IgD-negative memory B cell (primary cell): Measurements from ENCODE around the gene SPDYE4. TPM values are rescaled to one million over a fixed set of nuclear protein-coding genes. Genes with fewer than 3 reads are reported as not detected.

ENCODE experiments used
- H3K27ac Mint-ChIP-seq, 3 donors: one replicate each; pipeline ENCODE4 v1.8.0; 2020 to 2022; ENCODE audit warnings: mild to moderate bottlenecking in 3 of 3, mixed read lengths in 3 of 3, moderate library complexity in 1 of 3
- H3K27me3 Mint-ChIP-seq: one replicate; pipeline ENCODE4 v1.8.0; 2021; ENCODE audit warnings: mixed read lengths
- H3K36me3 Mint-ChIP-seq: one replicate; pipeline ENCODE4 v1.8.0; 2020; ENCODE audit warnings: mild to moderate bottlenecking, mixed read lengths
- H3K4me1 Mint-ChIP-seq, 3 donors: one replicate each; pipeline ENCODE4 v1.8.0; 2020 to 2022; ENCODE audit warnings: mixed read lengths in 3 of 3, mild to moderate bottlenecking in 1 of 3
- H3K4me3 Mint-ChIP-seq, 4 donors: one replicate each; pipeline ENCODE4 v1.8.0; 2020 to 2022; ENCODE audit warnings: mild to moderate bottlenecking in 4 of 4, mixed read lengths in 4 of 4, moderate library complexity in 3 of 4
- H3K9me3 Mint-ChIP-seq, 3 donors: one replicate each; pipeline ENCODE4 v1.8.0; 2020 to 2021; ENCODE audit warnings: mixed read lengths in 3 of 3, mild to moderate bottlenecking in 1 of 3
- polyA plus RNA-seq: library from polyadenylated mRNA; unstranded; fragments of 300-500 nt; fragmentation: Illumina TruSeq; gene quantifications from one replicate; pipeline ENCODE4 v1.2.3, GENCODE V29; 2021

Gene SPDYE4
- polyA plus RNA-seq, 1 donor from 2014 or later = not detected

GRCh38 chr17:8754890-8755289, 3.5 kb downstream of the SPDYE4 start:
- Mint-ChIP-seq H3K27me3 (peaks cover 34% of the 10 kb centered on the region), H3K4me1 (no peaks in the 10 kb centered on the region), H3K9me3 (no peaks in the 10 kb centered on the region), H3K4me3 (no peak overlapping the region), H3K27ac (peak overlapping the region in 1 of 3 donors; percentile 32), H3K36me3 (no peaks in the 10 kb centered on the region)

DNA sequence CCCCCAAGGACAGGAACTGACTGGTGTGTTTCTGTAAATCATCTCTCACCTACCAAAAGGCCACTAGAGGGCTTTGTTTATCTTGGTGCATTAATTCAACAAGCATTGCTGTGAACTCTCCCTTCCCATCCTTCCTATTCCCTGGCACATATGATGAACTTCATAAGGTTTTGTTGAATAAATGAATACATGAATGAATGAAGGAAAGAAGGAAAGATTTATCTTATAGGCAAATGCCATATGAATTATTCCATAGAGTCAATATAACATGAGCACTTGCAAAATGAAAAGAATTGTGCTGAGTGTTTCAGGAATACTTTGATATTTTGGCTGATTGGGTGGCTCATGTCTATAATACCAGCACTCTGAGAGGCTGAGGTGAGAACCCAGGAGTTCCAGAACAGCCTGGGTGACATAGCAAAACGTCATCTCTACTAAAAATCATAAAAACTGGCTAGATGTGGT, 4.3 kb downstream of the SPDYE4 start:
- Mint-ChIP-seq H3K27me3 (peaks cover 32% of the 10 kb centered on the region), H3K36me3 (no peaks in the 10 kb centered on the region), H3K4me3 (no peak overlapping the region), H3K4me1 (peaks cover 0 to 3% (median 0%) of the 10 kb centered on the region in 3 donors), H3K27ac (no peak overlapping the region), H3K9me3 (no peaks in the 10 kb centered on the region)

DNA sequence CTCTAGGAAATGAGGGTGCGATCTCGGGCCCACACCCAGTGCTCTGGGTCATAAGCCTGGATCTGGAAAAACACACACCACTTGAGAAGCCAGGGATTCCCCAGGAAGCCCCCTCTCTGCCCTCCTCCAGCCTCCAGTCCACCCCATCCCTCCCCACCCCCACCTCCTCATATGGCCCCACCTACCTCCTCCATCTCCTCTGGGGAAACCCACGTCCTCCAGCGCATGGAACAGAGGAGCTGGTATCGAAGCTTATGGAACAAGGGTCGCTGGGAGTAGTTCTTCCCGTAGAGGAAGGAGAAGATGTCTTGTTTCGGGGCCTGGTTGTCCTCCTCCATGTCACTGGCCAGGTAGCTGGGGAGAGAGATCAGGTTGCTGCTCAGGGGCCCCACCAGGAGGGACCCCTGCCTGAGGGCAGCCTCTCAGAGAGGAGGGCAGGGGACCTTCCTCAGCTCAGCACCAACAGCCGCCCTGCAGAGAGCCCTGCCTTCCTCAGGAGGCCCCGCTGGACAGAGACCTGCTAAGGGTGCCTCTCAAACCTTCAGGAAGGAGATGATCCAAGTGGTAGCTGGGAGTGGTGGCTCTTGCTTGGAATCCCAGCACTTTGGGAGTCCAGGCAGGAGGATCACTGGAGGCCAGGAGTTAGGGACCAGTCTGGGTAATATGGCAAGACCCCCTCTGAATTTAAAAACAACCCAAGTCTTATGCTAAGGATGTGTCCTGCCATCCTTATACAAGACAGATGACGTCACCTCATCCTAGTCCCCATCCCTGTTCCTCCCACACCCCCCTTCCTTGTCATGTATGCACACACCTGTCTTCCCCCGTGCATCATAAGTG, 5.0 kb downstream of the SPDYE4 start:
- H3K4me1 Mint-ChIP-seq = peaks cover 0 to 3% (median 0%) of the 10 kb centered on the region in 3 donors
- H3K27ac Mint-ChIP-seq = no peak overlapping the region
- no peaks in the 10 kb centered on the region for H3K9me3 Mint-ChIP-seq
- no peak overlapping the region for H3K4me3 Mint-ChIP-seq
- peaks cover 32% of the 10 kb centered on the region for H3K27me3 Mint-ChIP-seq
- no peaks in the 10 kb centered on the region for H3K36me3 Mint-ChIP-seq

DNA sequence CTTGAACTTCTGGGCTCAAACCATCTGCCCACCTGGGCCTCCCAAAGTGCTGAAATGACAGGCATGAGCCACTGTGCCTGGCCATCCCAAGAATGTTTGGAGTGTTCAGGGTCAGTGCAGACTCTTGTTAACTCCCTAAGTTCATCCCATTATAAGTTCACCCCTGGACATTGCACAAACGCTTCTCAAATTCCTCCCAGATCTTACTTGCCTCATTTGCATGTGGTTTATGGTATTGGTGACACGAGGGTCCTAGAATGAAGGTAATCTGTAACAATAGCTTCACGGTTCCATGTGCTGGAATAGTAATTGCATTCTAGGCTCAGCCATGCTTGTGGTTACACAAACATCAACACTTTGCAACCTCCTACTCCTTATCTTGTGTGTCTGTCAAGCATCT, 8.7 kb downstream of the SPDYE4 start:
- no peaks in the 10 kb centered on the region for H3K36me3 Mint-ChIP-seq
- H3K4me1 Mint-ChIP-seq = peaks cover 0 to 6% (median 6%) of the 10 kb centered on the region in 3 donors
- peak overlapping the region in 1 of 4 donors; percentile 26 for H3K4me3 Mint-ChIP-seq
- no peaks in the 10 kb centered on the region for H3K9me3 Mint-ChIP-seq
- no peaks in the 10 kb centered on the region for H3K27me3 Mint-ChIP-seq
- H3K27ac Mint-ChIP-seq = peak overlapping the region in 1 of 3 donors; percentile 14

GRCh38 chr17:8747742-8748141, 10.6 kb downstream of the SPDYE4 start:
- Mint-ChIP-seq H3K27ac (peak overlapping the region in 1 of 3 donors; percentile 15), H3K27me3 (no peaks in the 10 kb centered on the region), H3K9me3 (no peaks in the 10 kb centered on the region), H3K36me3 (no peaks in the 10 kb centered on the region), H3K4me3 (peak overlapping the region in 1 of 4 donors; percentile 85), H3K4me1 (peaks cover 5 to 6% (median 6%) of the 10 kb centered on the region in 3 donors)

DNA sequence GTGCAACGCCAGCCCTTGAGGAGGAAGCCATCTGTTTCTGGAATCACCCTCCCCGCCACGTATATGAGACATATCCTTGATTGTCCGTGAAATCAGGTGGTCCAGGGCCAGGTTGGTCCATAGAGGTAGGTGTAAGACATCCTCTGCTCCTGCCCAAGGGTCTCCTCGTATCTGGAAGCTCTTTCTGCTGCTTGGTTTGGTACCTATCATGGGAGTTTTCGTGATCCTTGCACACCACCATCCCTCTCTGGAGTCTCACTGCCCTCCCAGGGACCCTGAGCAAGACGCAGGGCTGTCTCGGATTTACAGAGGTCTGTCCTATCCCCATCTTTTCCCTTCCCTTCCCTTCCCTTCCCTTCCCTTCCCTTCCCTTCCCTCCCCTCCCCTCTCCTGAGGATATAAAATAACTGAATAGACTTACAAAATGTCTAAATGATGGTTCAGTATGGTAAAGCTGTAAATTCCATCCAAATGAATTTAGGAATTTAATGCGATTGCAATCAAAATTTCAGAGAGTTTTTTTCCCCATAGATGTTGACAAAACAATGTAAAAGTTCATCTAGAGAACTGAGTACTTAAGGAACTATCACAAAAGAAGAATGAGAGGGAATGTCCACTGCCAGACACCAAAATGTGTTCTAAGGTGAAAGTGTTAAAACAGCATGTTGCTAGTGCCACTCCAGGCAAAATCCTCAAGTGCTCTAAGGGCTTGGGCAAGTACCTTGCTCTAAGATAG, 11.7 kb downstream of the SPDYE4 start:
- Mint-ChIP-seq H3K27me3 (no peaks in the 10 kb centered on the region), H3K4me1 (peaks cover 5 to 6% (median 6%) of the 10 kb centered on the region in 3 donors), H3K27ac (peak overlapping the region; percentile 75 to 85 (median 81)), H3K36me3 (no peaks in the 10 kb centered on the region), H3K9me3 (no peaks in the 10 kb centered on the region), H3K4me3 (peak overlapping the region; percentile 85 to 97 (median 88))

DNA sequence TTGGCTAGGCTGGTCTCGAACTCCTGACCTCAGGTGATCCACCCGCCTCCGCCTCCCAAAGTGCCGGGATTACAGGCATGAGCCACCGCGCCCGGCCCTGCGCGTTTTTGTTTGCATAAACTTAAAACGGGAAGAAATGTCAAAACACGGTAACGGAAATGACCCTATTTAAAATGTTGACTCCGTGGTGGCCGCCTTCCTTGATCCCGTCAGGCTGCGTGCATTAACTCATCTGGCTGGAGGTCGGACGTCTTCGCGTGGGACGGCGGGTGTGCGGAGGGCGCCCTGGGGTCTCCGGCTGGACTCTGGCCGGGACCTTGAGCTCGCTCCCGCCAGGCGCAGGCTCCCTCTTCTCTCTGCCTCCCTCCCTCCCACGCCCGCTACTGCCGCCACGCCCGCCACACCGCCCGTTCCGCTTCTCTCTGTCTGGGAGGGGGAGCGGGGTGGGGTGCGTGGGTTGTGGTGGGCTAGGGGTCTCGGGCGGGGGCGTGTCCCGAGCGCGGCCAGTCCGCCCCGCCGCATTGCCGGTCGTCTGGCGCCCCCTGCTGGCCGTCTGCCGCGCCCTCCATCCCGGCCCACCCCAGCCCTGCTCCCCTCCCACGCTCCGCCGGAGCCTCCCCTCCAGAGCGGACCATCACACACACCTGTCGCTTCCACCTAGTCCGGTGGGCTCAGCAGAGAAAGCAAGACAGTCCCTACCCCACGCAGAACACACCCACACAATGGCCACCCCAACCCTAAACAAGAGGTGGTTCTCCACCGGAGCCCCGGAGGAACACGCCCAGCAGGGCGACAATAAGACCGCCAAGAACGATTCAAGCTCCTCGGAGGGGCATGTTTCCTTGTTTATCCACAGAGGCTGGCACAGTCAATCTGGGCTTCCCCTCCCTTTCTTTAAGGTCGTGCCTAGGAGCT, 12.5 kb downstream of the SPDYE4 start:
- H3K4me3 Mint-ChIP-seq = peak overlapping the region; percentile 85 to 97 (median 88)
- peaks cover 5 to 9% (median 8%) of the 10 kb centered on the region in 3 donors for H3K4me1 Mint-ChIP-seq
- H3K36me3 Mint-ChIP-seq = no peaks in the 10 kb centered on the region
- peak overlapping the region; percentile 75 to 94 (median 85) for H3K27ac Mint-ChIP-seq
- H3K27me3 Mint-ChIP-seq = no peaks in the 10 kb centered on the region
- H3K9me3 Mint-ChIP-seq = no peaks in the 10 kb centered on the region

DNA sequence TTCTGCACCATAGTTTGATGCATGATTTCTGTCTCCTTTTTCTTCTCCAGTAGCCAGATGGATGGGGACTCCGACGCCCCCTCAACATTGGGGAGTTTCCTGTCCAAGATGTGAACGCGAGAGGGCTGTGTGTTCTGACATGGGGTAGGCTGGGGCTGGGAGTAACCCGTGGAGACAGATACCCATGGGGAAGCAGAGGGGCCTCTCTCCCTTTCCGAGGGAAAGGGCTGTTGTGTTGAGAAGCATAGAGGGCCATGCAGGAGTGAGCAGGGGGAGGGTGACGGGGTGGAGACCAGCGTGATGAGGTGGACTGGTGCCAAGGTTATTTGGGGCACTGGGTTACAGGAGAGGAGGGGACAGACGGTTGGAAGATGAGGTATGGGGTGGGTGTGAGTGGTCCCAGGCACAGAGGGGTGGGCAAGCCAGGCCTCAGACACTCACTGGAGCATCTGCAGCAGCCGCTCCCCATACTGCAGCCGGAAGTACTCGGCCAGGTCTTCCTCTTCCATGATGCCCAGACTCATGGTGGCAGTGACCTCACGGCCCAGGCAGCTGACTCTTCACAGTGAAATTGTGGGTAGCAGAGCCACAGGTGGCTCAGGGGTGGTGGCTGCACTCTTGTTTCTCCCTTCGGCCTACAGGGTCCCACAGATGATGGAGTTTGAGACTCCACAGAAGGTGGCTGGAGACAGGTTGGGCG, 14.1 kb downstream of the SPDYE4 start:
- no peaks in the 10 kb centered on the region for H3K36me3 Mint-ChIP-seq
- H3K9me3 Mint-ChIP-seq = no peaks in the 10 kb centered on the region
- H3K27me3 Mint-ChIP-seq = no peaks in the 10 kb centered on the region
- peak overlapping the region in 2 of 3 donors; percentile 84 to 85 for H3K27ac Mint-ChIP-seq
- peaks cover 5 to 18% (median 13%) of the 10 kb centered on the region in 3 donors for H3K4me1 Mint-ChIP-seq
- peak overlapping the region in 3 of 4 donors; percentile 60 to 77 (median 61) for H3K4me3 Mint-ChIP-seq

- Mint-ChIP-seq H3K4me1 (peaks cover 5 to 19% (median 13%) of the 10 kb centered on the region in 3 donors), H3K36me3 (peaks cover 1% of the 10 kb centered on the region), H3K4me3 (peak overlapping the region; percentile 5 to 89 (median 58)), H3K27ac (peak overlapping the region in 1 of 3 donors; percentile 85), H3K9me3 (no peaks in the 10 kb centered on the region), H3K27me3 (no peaks in the 10 kb centered on the region)
These were observed 15.5 kb downstream of the SPDYE4 start for GRCh38 chr17:8742819-8743218.

- no peaks in the 10 kb centered on the region for H3K27me3 Mint-ChIP-seq
- H3K4me1 Mint-ChIP-seq = peaks cover 5 to 19% (median 13%) of the 10 kb centered on the region in 3 donors
- H3K36me3 Mint-ChIP-seq = peaks cover 1% of the 10 kb centered on the region
- H3K4me3 Mint-ChIP-seq = peak overlapping the region in 1 of 4 donors; percentile 61
- no peak overlapping the region for H3K27ac Mint-ChIP-seq
- no peaks in the 10 kb centered on the region for H3K9me3 Mint-ChIP-seq
These were observed 16.1 kb downstream of the SPDYE4 start for GRCh38 chr17:8742274-8742673.

- peaks cover 5 to 19% (median 13%) of the 10 kb centered on the region in 3 donors for H3K4me1 Mint-ChIP-seq
- H3K9me3 Mint-ChIP-seq = no peaks in the 10 kb centered on the region
- peaks cover 1% of the 10 kb centered on the region for H3K36me3 Mint-ChIP-seq
- no peak overlapping the region for H3K27ac Mint-ChIP-seq
- H3K4me3 Mint-ChIP-seq = peak overlapping the region in 1 of 4 donors; percentile 44
- H3K27me3 Mint-ChIP-seq = no peaks in the 10 kb centered on the region
These were observed 16.6 kb downstream of the SPDYE4 start for GRCh38 chr17:8741771-8742170.

- Mint-ChIP-seq H3K27ac (peak overlapping the region in 1 of 3 donors; percentile 90), H3K4me3 (no peak overlapping the region)
These were observed 17.0 kb downstream of the SPDYE4 start for GRCh38 chr17:8741366-8741765.

GRCh38 chr17:8740486-8740885, 17.9 kb downstream of the SPDYE4 start:
- H3K27me3 Mint-ChIP-seq = no peaks in the 10 kb centered on the region
- H3K27ac Mint-ChIP-seq = peak overlapping the region; percentile 9 to 90 (median 46)
- H3K36me3 Mint-ChIP-seq = peaks cover 1% of the 10 kb centered on the region
- no peaks in the 10 kb centered on the region for H3K9me3 Mint-ChIP-seq
- peak overlapping the region; percentile 58 to 89 (median 86) for H3K4me3 Mint-ChIP-seq
- H3K4me1 Mint-ChIP-seq = peaks cover 9 to 15% (median 10%) of the 10 kb centered on the region in 3 donors

More at GRCh38 chr17:8741366-8741765, 17.0 kb downstream of the SPDYE4 start:
- no peaks in the 10 kb centered on the region for H3K9me3 Mint-ChIP-seq
- peaks cover 1% of the 10 kb centered on the region for H3K36me3 Mint-ChIP-seq
- no peaks in the 10 kb centered on the region for H3K27me3 Mint-ChIP-seq
- peaks cover 5 to 18% (median 11%) of the 10 kb centered on the region in 3 donors for H3K4me1 Mint-ChIP-seq

- H3K4me3 Mint-ChIP-seq = peak overlapping the region in 3 of 4 donors; percentile 17 to 77 (median 22)
- H3K9me3 Mint-ChIP-seq = no peaks in the 10 kb centered on the region
- H3K27ac Mint-ChIP-seq = peak overlapping the region in 1 of 3 donors; percentile 26
- peaks cover 9 to 15% (median 10%) of the 10 kb centered on the region in 3 donors for H3K4me1 Mint-ChIP-seq
- peaks cover 1% of the 10 kb centered on the region for H3K36me3 Mint-ChIP-seq
- H3K27me3 Mint-ChIP-seq = no peaks in the 10 kb centered on the region
These were observed 19.2 kb downstream of the SPDYE4 start for GRCh38 chr17:8739097-8739496.
